HG03442 (cell line): ENCODE results near the gene HSPB6.
A peak's percentile ranks its signal among the peaks of the same experiment; 100 is the strongest.

Experiments used
- ATAC-seq: cut with Tn5 transposase; IDR thresholded peaks from one replicate; pipeline ENCODE4 v1.9.1; 2021; ENCODE audit warnings: mild to moderate bottlenecking, moderate library complexity; ENCODE audit not compliant: unreplicated experiment

The HSPB6 gene

GRCh38 chr19:35717665-35718344, 39.0 kb downstream of the HSPB6 start, which contains the start of gene KMT2B:
Gene KMT2B (plus strand): TSS chr19:35718003. CDS start chr19:35718019, 16 bp downstream.
- no peak for ATAC-seq

- peak; percentile 60 for ATAC-seq
Measured at GRCh38 chr19:35716801-35717664, 39.8 kb downstream of the HSPB6 start.

GRCh38 chr19:35715981-35716800, 40.6 kb downstream of the HSPB6 start:
- ATAC-seq = peak; percentile 1

GRCh38 chr19:35715355-35715809, 41.4 kb downstream of the HSPB6 start:
- ATAC-seq = no peak

GRCh38 chr19:35714601-35715354, 42.1 kb downstream of the HSPB6 start:
- ATAC-seq = no peak

- ATAC-seq = no peak
Measured at GRCh38 chr19:35713904-35714495, 42.8 kb downstream of the HSPB6 start.

- no peak for ATAC-seq
Measured at GRCh38 chr19:35713506-35713850, 43.4 kb downstream of the HSPB6 start.

GRCh38 chr19:35712567-35713505, 44.0 kb downstream of the HSPB6 start:
- ATAC-seq = no peak

GRCh38 chr19:35710784-35711723, 45.8 kb downstream of the HSPB6 start:
- peak; percentile 29 for ATAC-seq

GRCh38 chr19:35708391-35708790, 48.4 kb downstream of the HSPB6 start:
- ATAC-seq = no peak
